Activated CD8-positive, alpha-beta memory T cell treated with anti-CD3 and anti-CD28 coated beads for 4 hours (primary cell): ENCODE results near the gene BACE2.
"Not testable (repeated sequence)": the region's sequence is repeated elsewhere in the genome, so short reads cannot be mapped to it uniquely, and the experiment has no call there.

ENCODE experiments used
- DNase-seq, 2 donors: peaks; one replicate each; pipeline ENCODE4 v3.0.0-alpha.2; 2020; ENCODE audit warnings: low read depth in 2 of 2

Gene BACE2

GRCh38 chr21:41277846-41278245, 109.9 kb downstream of the BACE2 start:
- DNase-seq = no peak

DNA sequence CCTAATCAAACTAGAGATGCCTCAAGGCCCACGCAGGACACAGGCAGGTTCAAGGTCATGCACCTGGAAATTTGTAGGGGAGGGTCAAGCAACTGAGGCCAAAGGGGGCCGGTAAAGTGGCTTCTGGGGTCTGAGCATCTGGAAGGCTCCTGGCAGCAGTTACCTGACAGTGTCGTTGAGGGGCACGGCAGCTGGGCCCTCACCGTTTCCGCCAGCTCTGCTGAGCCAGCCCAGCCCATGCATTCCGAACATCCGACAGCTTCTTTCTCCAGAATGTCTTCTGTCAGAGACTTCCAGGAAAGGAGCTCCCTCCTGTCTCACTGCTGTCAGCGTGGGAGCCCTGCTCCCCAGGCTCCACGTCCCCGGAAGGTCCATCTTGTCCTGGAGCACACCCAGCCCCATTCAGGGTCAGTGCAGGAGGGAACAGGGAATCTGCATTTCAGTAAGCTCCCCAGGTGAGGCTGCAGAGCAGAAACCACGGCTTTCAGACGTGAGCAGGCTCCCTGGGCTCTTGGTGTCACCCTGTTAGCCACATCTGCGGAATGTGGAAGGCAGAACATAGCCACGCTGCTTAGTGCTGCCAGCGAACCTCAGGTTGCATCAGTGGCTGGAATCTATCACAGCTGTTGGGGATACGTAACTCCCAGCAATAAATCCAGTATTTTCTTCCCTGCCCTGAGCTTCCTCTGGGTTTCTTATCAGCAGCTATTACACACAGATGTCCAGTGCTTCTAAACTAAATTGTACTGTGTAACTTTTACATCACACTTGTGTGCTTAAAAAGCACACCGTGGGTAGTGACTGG, 112.4 kb downstream of the BACE2 start:
- no peak for DNase-seq

GRCh38 chr21:41282412-41282811, 114.5 kb downstream of the BACE2 start:
- no peak for DNase-seq

GRCh38 chr21:41283211-41283818, 115.4 kb downstream of the BACE2 start:
- peak; percentile 19 to 20 for DNase-seq

- no peak for DNase-seq
These were observed 121.5 kb downstream of the BACE2 start for GRCh38 chr21:41289431-41289830.

GRCh38 chr21:41290106-41290799, 122.3 kb downstream of the BACE2 start:
- no peak for DNase-seq

- no peak for DNase-seq
These were observed 126.7 kb downstream of the BACE2 start for GRCh38 chr21:41294548-41295231.

GRCh38 chr21:41295721-41296254, 127.8 kb downstream of the BACE2 start:
- DNase-seq = no peak

DNA sequence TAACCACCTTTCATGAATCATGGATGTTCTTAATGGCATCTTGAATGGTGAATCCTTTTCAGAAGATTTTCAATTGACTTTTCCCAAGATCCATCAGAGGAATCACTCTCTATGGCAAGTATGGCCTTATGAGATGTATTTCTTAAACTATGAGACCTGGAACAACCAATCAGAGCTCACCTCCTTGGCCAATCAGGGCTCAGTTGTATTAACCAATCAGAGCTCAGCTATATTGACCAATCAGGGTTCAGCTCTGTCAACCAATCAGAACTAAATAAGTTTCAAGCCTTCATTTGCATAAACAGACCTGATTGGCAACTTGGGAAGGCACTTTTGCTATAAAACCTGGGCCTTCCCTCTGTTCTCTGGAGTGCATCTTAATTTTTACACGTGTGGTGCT, 135.0 kb downstream of the BACE2 start:
- no peak for DNase-seq

DNA sequence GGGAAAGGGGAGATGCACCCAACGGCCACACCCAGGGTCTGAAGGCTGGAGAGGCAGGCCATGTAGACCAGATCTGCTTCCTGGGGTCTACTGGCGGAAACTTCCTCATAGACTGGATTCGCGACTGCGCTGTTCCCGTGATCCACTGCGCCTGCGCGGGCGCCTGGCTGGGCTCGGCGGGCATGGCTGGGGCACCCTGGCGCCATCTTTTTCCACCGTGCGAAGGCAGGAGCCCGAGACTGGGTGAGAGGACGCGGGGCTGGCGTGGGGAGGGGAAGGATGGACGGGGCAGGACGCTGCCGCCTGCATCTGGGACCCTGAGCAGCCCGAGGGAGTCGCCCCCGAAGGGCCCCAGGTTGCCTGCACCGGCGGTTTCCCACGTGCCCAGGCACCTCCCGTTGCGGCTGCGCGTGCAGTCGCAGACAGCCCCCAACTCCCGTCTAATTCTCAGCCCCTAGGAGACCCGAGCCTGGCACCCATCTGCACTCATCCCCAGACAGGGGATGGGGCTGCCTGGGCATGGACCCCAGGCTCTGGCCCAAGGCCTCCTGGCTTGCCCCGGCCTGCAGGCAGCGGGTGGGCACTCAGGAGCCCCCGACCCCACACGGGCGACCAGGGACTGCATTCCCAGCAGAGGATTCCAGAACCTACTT, 136.2 kb downstream of the BACE2 start:
- DNase-seq = no peak

DNA sequence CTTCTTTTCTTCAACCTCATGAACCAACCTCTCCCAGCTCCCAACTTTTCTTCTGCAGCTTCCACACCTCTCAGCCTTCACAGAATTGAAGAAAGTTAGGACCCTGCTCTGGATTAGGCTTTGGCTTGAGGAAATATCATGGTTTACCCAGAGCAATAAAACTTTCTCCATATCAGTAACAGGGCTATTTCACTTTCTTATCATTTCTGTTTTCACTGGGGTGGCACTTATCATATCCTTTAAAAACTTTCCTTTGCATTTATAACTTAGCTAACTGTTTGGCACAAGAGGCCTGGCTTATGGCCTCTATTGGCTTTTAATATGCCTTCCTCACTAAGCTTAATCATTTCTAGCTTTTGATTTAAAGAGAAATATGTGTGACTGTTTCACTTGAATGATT, 139.3 kb downstream of the BACE2 start:
- no peak for DNase-seq

- not testable (repeated sequence) for DNase-seq
These were observed 145.6 kb downstream of the BACE2 start for GRCh38 chr21:41313285-41314164.

- no peak for DNase-seq
These were observed 147.8 kb downstream of the BACE2 start for GRCh38 chr21:41315726-41316125.

GRCh38 chr21:41316200-41317062, 148.5 kb downstream of the BACE2 start, which contains the start of gene FAM3B:
FAM3B (plus strand) TSS chr21:41316801; CDS start chr21:41316880, 79 bp downstream.
- no peak for DNase-seq

DNA sequence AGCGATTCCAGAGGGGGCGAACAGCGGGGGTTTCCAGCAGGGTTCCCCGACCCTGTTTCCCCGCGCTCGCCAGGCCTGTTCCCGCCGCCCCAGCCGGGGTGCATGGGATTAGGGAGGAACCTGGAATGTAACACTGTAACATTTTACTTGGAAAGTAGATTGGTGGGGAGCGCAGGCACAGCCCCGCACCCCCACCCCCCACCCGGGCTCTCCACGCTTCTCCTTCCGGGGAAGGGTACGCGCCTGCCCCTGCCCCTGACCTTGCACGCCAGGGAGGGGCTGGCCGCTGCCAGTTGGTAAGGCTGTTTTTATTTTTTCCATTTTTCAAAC, 149.1 kb downstream of the BACE2 start:
- no peak for DNase-seq

- DNase-seq = no peak
These were observed 149.5 kb downstream of the BACE2 start for GRCh38 chr21:41317458-41317857.

DNA sequence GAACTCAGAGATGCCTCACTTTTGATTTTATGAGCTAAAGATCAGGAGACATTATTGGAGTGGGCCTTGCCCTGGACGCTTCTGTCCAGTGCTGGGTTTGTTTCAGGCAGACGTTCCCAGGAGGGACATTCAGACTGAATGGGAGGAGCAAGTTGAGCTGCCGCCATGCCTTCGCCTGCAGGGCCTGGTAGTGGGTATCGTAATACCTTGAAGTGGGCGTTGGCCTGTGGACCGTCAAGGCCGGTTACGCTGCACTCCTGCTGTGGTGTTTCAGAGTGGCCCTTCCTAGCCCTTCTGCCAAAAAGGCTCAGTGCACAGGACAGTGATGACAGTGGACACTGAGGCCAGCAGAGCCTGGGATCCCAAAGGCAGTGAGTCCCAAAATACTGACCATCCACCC, 150.3 kb downstream of the BACE2 start:
- DNase-seq = no peak

DNA sequence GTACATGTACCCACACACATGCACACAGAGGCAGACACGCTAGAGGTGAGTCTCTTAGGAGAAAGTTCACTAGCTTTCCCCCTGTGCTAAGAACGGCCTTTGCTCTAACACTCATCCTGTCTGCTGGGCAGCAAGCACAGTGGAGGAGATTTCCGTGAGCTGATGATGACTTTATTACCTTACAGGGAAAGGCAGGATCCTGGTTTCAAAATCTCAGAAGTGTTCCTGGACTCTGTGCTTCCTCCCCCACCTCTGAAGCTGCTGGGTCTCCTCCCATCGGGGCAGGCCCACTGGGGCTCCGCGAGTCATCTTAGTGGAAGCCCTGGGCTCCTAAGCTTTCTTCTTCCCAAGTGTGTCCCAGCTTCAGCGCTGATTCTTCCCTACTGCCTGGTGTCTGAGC, 151.3 kb downstream of the BACE2 start:
- DNase-seq = no peak

- DNase-seq = no peak
These were observed 153.4 kb downstream of the BACE2 start for GRCh38 chr21:41321211-41321907.
